CD4-positive, alpha-beta T cell (primary cell): Measurements from ENCODE around the gene CNNM2. TPM values are rescaled to one million over a fixed set of nuclear protein-coding genes. Genes with fewer than 3 reads are reported as not detected.
A peak's percentile ranks its signal among the peaks of the same experiment; 100 is the strongest.

Source experiments
- ATAC-seq: fragments of 200-7000 bp; cut with Tn5 transposase; one replicate; pipeline ENCODE4 v1.10.0; 2022; ENCODE audit warnings: mild to moderate bottlenecking; ENCODE audit not compliant: poor library complexity
- CTCF ChIA-PET: fragments of 350-600 bp; sonication (Branson Sonifier 250); formaldehyde crosslinking; loops from one replicate; lab custom pipeline; 2021; ENCODE audit warnings: antibody characterized with exemption, inconsistent platforms; lab: Charles Lee
- POLR2A ChIA-PET: fragments of 350-600 bp; sonication (Branson Sonifier 250); formaldehyde crosslinking; loops from one replicate; lab custom pipeline; 2021; ENCODE audit warnings: antibody characterized with exemption, inconsistent platforms; lab: Charles Lee
- DNase-seq, 14 experiments: peaks; one replicate each; pipeline ENCODE4 v3.0.0-alpha.2; 2013 to 2020; ENCODE audit warnings: mixed read lengths in 2 of 14
- H3K27ac ChIP-seq, 2 donors: one replicate each; pipeline versions ENCODE4 v1.5.1 to v1.7.0; 2013; ENCODE audit warnings: low read length in 2 of 2, low read depth in 1 of 2, mild to moderate bottlenecking in 1 of 2
- H3K27me3 ChIP-seq, 2 experiments: 1 replicate in 1 of 2; 2 replicates in 1 of 2; pipeline versions ENCODE4 v1.6.1 to v1.7.0; 2013; ENCODE audit warnings: low read length in 2 of 2, control low read depth in 1 of 2, mild to moderate bottlenecking in 1 of 2, moderate library complexity in 1 of 2; ENCODE audit not compliant: insufficient read depth in 2 of 2, control insufficient read depth in 1 of 2
- H3K36me3 ChIP-seq: one replicate; pipeline ENCODE4 v1.6.1; 2013; ENCODE audit warnings: low read length, control low read depth; ENCODE audit not compliant: insufficient read depth
- H3K4me1 ChIP-seq: one replicate; pipeline ENCODE4 v1.6.1; 2013; ENCODE audit warnings: low read length, control low read depth; ENCODE audit not compliant: insufficient read depth
- H3K4me3 ChIP-seq: one replicate; pipeline ENCODE4 v1.5.1; 2013; ENCODE audit warnings: mild to moderate bottlenecking, low read length, moderate library complexity
- H3K9me3 ChIP-seq, 2 experiments: 1 replicate in 1 of 2; 2 replicates in 1 of 2; pipeline versions ENCODE4 v1.6.1 to v1.7.0; 2013; ENCODE audit warnings: low read length in 2 of 2, mild to moderate bottlenecking in 2 of 2, control low read depth in 1 of 2, moderate library complexity in 1 of 2; ENCODE audit not compliant: control insufficient read depth in 1 of 2, insufficient read depth in 1 of 2
- H3K27ac Mint-ChIP-seq: one replicate; pipeline ENCODE4 v1.8.0; 2020; ENCODE audit warnings: mixed read lengths
- H3K27me3 Mint-ChIP-seq: one replicate; pipeline ENCODE4 v1.8.0; 2021; ENCODE audit warnings: mixed read lengths
- H3K36me3 Mint-ChIP-seq: one replicate; pipeline ENCODE4 v1.8.0; 2021; ENCODE audit warnings: low read depth, mixed read lengths
- H3K4me1 Mint-ChIP-seq: one replicate; pipeline ENCODE4 v1.8.0; 2021; ENCODE audit warnings: low read depth, mixed read lengths
- H3K4me3 Mint-ChIP-seq: one replicate; pipeline ENCODE4 v1.8.0; 2020; ENCODE audit warnings: mild to moderate bottlenecking, mixed read lengths
- H3K9me3 Mint-ChIP-seq: one replicate; pipeline ENCODE4 v1.8.0; 2020; ENCODE audit warnings: mixed read lengths
- intact Hi-C, 2 experiments: fragments of 100-400 bp; cut with DNase I in 1 of 2; cut with micrococcal nuclease in 1 of 2; formaldehyde crosslinking; loops; one replicate each; pipeline versions ENCODE4 v1.15.1 to v1.9.0; 2023 to 2025; cut with DNase I, micrococcal nuclease
- polyA plus RNA-seq, 2 donors: library from polyadenylated mRNA; unstranded; fragments of 120-200 nt; gene quantifications; one replicate each; pipeline ENCODE4 v1.2.1, GENCODE V29; 2013
- total RNA-seq, 174 experiments: library from RNA in 2 of 174; stranded (reverse) in 2 of 174; gene quantifications; one replicate each; pipeline ENCODE4 v1.2.3 and lab custom pipeline; 2021 to 2026
- TF ChIP-seq, protein P1 (sequence below): fragments of 200-600 bp; IDR thresholded peaks from one replicate; pipeline ENCODE4 v1.8.0; 2022; ENCODE audit warnings: antibody characterized with exemption, mild to moderate bottlenecking

CNNM2 gene
- total RNA-seq (1 to 10 TPM; 8.4 to 8.9 TPM), total RNA-seq (lab: John Stamatoyannopoulos, UW) (1.8 to 47.6 (median 14.5) reads per million in 172 experiments)
- polyA plus RNA-seq (2013, experiment 1 of 2) = 3.8 TPM
- polyA plus RNA-seq (2013, experiment 2 of 2) = 5.2 TPM

DNA sequence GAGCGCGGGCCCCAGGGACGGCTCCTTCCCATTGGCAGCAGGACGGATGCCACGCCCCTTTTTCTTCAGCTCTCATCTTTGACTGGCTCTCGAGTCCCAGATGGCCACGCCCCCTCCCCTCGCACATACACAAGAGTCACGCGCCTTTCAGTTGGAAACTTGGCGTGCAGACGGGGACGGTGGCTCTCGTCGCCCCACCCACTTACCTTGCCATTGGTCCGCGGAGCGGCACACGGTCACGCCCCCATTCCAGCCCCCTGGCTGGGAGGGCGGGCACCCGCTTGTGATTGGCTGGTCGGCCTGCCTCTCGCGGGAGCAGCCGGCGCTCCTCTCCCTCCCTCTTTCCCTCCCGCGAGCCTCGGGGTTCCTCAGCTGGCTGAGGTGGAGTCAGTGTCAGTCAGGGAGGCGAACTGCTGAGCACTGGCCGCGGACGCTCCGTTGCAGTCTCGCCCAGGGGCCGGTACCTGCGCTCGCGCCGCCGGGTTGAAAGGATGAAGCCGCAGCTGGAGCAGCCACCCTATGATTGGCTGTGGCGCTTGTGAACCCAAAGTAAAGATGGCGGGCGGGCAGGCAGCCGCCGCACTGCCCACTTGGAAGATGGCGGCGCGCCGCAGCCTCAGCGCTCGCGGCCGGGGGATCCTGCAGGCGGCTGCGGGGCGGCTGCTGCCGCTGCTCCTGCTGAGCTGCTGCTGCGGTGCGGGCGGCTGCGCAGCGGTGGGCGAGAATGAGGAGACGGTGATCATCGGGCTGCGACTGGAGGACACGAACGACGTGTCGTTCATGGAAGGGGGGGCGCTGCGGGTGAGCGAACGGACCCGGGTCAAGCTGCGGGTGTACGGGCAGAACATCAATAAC, at the start of gene CNNM2:
Gene CNNM2 (plus strand): TSS at position 333 of the 855 bp plus-strand sequence. CDS start 187 bp downstream, at position 520.
- H3K36me3 ChIP-seq = no peaks in the 10 kb centered on the region
- intact Hi-C loops = loop anchor here (1.0 to 5.0 kb wide), 13 partner anchors 63 to 766 kb away; partner anchors contain the start of genes BORCS7 (in 2 of the 2), WBP1L (in 2 of the 2), ACTR1A (in 1 of the 2) and NOLC1 (in 1 of the 2)
- CTCF ChIA-PET = interaction anchor here (0.6 to 2.3 kb wide), 15 partner anchors 12 to 1082 kb away, joined by 3 to 28 read pairs (median 3); partner anchors contain the start of gene NT5C2
- no peaks in the 10 kb centered on the region for H3K9me3 Mint-ChIP-seq
- peak within 1 kb of the TSS; percentile 98 for H3K4me3 Mint-ChIP-seq
- ATAC-seq (peak; percentile 88), DNase-seq (peak; percentile 98 to 100 (median 100))
- H3K4me1 Mint-ChIP-seq = peaks cover 59% of the 10 kb centered on the region
- peak within 1 kb of the TSS; percentile 92 for H3K4me3 ChIP-seq
- H3K36me3 Mint-ChIP-seq = peaks cover 14% of the 10 kb centered on the region
- TF ChIP-seq, protein P1, sequence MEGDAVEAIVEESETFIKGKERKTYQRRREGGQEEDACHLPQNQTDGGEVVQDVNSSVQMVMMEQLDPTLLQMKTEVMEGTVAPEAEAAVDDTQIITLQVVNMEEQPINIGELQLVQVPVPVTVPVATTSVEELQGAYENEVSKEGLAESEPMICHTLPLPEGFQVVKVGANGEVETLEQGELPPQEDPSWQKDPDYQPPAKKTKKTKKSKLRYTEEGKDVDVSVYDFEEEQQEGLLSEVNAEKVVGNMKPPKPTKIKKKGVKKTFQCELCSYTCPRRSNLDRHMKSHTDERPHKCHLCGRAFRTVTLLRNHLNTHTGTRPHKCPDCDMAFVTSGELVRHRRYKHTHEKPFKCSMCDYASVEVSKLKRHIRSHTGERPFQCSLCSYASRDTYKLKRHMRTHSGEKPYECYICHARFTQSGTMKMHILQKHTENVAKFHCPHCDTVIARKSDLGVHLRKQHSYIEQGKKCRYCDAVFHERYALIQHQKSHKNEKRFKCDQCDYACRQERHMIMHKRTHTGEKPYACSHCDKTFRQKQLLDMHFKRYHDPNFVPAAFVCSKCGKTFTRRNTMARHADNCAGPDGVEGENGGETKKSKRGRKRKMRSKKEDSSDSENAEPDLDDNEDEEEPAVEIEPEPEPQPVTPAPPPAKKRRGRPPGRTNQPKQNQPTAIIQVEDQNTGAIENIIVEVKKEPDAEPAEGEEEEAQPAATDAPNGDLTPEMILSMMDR = no peak
- peaks cover 3 to 8% of the 10 kb centered on the region in 2 experiments for H3K27me3 ChIP-seq
- H3K27me3 Mint-ChIP-seq = peaks cover 22% of the 10 kb centered on the region
- H3K4me1 ChIP-seq = peaks cover 34% of the 10 kb centered on the region
- POLR2A ChIA-PET = interaction anchor here (0.5 to 2.6 kb wide), 24 partner anchors 9 to 498 kb away, joined by 3 to 17 read pairs (median 4); partner anchors contain the start of genes BORCS7, FBXL15, NT5C2 and PCGF6
- peak within 1 kb of the TSS; percentile 91 for H3K27ac ChIP-seq
- H3K27ac Mint-ChIP-seq = peak within 1 kb of the TSS; percentile 90
- no peaks in the 10 kb centered on the region for H3K9me3 ChIP-seq

DNA sequence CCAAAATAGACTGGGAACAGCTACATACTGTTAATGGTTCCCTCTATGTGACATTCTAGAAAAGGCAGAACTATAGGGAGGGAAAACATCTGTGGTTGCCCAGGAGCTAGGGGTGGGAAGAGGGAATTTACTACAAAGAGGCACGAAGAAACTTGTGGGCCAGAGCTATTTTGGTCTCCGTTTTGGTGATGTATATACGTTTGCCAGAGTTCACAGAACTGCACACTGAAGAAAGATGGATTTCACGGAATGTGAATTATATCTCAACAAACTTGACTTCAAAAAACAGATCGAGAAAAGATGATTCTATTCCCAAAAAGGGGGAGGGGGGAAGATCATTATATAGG, 49.2 kb upstream of the CNNM2 start:
- no peaks in the 10 kb centered on the region for H3K9me3 Mint-ChIP-seq
- H3K4me1 Mint-ChIP-seq = peaks cover 19% of the 10 kb centered on the region
- no peak overlapping the region for H3K27ac Mint-ChIP-seq
- intact Hi-C loops = no loop called here
- H3K27ac ChIP-seq = no peak overlapping the region
- ChIA-PET POLR2A (interaction anchor here (0.7 kb wide), 1 partner anchor 489 kb away, joined by 3 read pairs; no protein-coding TSS in a partner anchor), CTCF (no interaction called here)
- TF ChIP-seq, protein P1 = no peak
- H3K36me3 ChIP-seq = peaks cover 4% of the 10 kb centered on the region
- peaks cover 18% of the 10 kb centered on the region for H3K27me3 Mint-ChIP-seq
- H3K4me3 Mint-ChIP-seq = no peak overlapping the region
- peaks cover 6% of the 10 kb centered on the region for H3K36me3 Mint-ChIP-seq
- ATAC-seq (no peak), DNase-seq (no peak)
- no peak overlapping the region for H3K4me3 ChIP-seq
- peaks cover 14 to 17% of the 10 kb centered on the region in 2 experiments for H3K27me3 ChIP-seq
- H3K4me1 ChIP-seq = peaks cover 9% of the 10 kb centered on the region
- no peaks in the 10 kb centered on the region for H3K9me3 ChIP-seq

DNA sequence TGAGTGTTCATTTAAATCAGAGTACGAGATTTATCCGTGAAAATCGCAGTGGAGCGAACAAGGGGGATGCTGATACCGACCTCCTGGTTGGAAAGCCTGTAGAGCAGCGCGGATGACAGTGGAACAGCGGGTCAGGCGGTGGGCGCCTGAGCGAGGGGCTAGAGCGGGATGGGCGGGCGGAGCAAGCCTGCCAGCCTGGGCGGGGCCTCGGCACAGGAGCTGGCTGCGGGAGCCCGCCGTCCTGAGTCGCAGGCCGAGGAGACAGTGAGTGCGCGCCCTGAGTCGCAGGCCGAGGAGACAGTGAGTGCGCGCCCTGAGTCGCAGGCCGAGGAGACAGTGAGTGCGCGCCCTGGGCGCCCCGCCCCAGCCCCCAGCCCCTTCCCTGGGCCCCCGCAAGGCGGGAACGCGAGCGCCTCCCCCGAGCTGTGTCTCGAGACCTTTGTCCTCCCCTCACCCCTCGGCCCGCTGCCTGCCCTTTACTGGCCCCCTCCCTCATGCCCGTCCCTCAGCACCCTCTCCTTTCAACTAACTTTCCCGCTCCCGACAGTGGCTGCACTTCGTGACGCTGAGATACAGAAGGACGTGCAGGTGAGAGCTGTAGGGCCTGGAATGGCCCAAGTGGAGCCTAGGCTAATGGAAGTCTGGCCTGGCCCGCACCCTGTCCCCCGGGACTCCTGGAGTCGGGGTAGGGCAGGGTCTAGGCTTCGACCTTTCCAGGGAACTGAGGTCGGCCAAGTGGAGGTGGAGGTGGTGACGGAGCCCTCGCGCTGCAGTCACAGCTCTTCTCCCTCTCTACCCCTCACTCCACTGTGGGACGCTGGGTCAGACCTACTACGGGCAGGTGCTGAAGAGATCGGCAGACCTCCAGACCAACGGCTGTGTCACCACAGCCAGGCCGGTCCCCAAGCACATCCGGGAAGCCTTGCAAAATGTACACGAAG, 48.6 kb upstream of the CNNM2 start, which contains the start of gene AS3MT:
Gene AS3MT (plus strand): TSS at position 213 of the 941 bp plus-strand sequence. CDS start 123 bp downstream, at position 336.
- ATAC-seq (peak; percentile 55), DNase-seq (peak in 3 of 14 experiments; percentile 8 to 23 (median 19))
- H3K9me3 ChIP-seq = no peaks in the 10 kb centered on the region
- peaks cover 3% of the 10 kb centered on the region for H3K36me3 ChIP-seq
- H3K27ac ChIP-seq = no peak within 1 kb of the TSS
- H3K4me3 ChIP-seq = no peak within 1 kb of the TSS
- intact Hi-C loops = no loop called here
- H3K4me1 ChIP-seq = peaks cover 9% of the 10 kb centered on the region
- peaks cover 19% of the 10 kb centered on the region for H3K4me1 Mint-ChIP-seq
- ChIA-PET CTCF (interaction anchor here (0.6 kb wide), 1 partner anchor 786 kb away, joined by 5 read pairs; no protein-coding TSS in a partner anchor), POLR2A (interaction anchor here (0.7 kb wide), 1 partner anchor 490 kb away, joined by 3 read pairs; no protein-coding TSS in a partner anchor)
- H3K27ac Mint-ChIP-seq = no peak within 1 kb of the TSS
- peaks cover 4% of the 10 kb centered on the region for H3K36me3 Mint-ChIP-seq
- TF ChIP-seq, protein P1 = no peak
- peaks cover 18% of the 10 kb centered on the region for H3K27me3 Mint-ChIP-seq
- H3K27me3 ChIP-seq = peaks cover 14 to 17% of the 10 kb centered on the region in 2 experiments
- no peaks in the 10 kb centered on the region for H3K9me3 Mint-ChIP-seq
- peak within 1 kb of the TSS; percentile 51 for H3K4me3 Mint-ChIP-seq
